ENCODE data around the gene PAX6.
"Not testable (repeated sequence)": the region's sequence is repeated elsewhere in the genome, so short reads cannot be mapped to it uniquely, and the experiment has no call there.

The PAX6 gene

DNA sequence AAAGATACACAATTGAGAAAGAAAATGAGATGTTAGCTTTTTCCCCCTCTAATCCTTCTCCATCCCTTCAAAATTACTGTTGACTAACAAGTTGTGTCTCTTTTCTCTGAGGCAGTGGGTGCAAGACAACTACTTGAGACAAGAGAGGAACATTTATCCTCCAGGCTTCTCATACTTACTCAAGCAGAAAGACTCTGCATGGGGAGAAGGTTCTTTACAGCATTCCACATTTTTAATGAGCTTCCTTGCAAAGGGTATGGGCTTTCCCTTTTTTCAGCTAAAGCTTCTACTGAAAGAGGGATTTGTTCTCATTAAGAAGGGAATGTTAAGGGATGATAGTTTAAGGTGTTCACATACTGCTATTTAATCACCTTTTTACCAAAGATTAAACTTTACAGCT lies 47.8 kb downstream of the PAX6 start:
- DNase-seq = no peak

DNA sequence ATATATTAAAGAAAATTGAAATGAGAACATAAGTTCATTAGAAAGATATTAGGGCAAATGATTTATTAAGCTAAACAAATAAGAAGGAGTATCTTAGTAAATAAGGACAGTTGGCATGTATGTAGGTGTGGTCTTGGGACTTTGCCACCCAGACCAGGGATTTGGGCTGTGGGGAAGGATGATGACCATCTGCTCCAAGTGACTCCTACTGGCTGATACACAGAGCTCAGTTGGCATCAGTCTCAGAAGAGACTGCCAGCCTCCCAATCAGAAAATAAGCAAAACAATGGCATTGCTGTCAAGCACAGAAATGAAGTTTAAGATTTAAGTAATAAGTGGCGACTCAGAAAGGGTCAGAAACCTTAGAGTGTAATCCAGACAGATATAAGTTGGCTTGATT lies 49.5 kb downstream of the PAX6 start:
- no peak for DNase-seq

DNA sequence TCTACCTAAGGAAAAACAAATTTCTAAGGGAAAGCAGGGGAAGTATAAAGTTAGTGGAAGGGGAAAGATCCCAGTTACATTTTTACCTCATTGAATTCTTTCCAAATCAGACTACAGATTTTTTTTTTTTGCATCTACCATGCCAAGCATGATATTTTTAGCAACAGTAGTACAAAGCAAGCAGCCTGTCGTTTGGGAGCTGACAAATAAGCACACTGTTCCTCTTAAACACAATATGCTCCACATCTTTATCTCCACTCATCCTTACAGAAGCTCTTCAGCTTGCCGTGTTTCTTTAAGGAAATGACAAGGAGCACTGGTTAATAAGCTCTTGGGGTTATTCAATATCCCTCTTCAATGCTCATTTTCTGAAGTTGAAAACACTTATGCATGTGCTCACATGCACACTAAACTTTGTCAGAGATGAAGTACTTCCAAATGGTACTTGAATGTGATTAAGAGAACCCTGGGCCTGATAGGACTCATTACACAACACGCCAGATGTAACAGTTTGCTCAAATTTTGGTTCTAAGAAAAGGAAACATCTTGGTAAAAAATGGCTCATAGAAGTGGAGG lies 53.8 kb downstream of the PAX6 start:
- no peak for DNase-seq

DNA sequence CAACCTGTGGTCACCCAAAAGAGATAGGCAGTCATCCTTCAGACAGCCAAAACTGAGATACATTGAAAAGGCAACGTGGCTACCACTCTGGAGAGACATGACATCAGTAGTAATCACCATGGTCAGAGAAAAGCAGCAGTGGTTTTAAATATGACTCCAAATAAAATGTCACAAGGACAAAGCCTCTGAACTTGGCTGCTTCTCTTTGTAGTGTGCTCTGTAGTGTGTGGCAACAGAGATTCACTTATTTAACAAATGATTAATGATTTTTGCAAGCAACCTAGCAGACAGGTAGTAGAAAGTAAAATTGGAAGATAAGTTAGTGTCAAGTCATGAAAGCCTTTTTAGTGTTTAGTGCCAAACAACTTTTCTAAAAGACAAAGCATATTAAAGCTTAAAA lies 63.5 kb downstream of the PAX6 start:
- no peak for DNase-seq

DNA sequence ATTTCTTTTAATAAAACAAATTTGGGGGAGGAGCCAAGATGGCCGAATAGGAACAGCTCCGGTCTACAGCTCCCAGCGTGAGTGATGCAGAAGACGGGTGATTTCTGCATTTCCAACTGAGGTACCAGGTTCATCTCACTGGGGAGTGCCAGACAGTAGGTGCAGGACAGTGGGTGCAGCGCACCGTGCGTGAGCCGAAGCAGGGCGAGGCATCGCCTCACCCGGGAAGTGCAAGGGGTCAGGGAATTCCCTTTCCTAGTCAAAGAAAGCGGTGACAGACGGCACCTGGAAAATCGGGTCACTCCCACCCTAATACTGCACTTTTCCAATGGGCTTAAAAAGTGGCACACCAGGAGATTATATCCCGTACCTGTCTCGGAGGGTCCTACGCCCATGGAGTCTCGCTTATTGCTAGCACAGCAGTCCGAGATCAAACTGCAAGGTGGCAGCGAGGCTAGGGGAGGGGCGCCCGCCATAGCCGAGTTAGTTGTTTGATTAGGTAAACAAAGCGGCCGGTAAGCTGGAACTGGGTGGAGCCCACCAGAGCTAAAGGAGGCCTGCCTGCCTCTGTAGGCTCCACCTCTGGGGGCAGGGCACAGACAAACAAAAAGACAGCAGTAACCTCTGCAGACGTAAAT lies 70.3 kb downstream of the PAX6 start:
- not testable (repeated sequence) for DNase-seq

DNA sequence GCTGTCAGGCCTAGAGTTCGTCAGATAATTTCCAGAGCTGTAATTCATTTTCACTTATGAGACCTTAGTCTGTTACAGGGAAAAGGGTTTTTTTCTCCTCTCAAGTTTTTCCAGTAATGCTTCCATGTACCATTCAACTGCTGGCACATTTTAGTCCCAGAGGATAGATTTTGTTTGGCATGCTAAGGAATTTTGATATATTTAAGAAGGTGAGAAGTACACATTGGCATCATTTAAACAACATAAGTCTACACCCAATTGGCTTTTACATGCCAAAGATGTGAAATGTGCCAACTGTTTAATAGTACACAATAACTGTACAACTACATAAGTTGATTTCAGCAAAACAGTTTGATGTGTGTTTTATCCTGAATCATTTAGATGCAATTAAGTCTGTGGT lies 71.0 kb downstream of the PAX6 start:
- no peak for DNase-seq
